Measurements from ENCODE around the gene MORN1. TPM values are rescaled to one million over a fixed set of nuclear protein-coding genes. Genes with fewer than 3 reads are reported as not detected.

MORN1 gene
- total RNA-seq, 4 donors from 2014 or later: 2.8 to 9.6 (median 4.3) TPM

DNA sequence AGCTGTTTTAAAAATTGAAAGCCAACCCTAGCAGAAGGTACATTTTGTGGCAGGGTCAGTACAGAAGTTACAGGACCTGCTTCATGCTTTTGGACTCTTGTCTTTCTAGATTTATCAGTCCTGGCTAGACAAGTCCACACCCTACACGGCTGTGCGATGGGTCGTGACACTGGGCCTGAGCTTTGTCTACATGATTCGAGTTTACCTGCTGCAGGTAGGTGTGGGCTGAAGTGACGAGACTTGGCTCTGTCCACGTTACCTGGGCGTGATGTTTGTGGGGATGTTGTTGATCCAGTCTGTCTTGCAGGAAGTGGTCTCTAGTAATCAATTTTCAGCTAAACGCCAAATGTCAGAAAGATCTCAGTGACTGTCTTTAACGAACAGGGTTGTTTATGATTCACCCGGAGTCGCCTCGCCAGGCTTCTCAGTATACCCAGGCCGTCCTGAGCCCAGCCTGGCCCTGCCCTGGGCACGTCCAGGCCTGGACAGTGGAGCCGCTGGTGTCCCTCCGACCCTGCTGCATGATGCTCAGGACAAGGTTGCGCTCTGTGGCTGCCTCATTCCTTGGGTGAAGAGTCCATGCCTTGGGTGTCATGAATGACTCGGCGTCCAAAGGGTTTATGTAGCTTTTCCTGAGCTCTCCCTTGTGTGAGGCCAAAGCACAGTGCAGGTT lies 5.8 kb upstream of the MORN1 start:
- TF ChIP-seq CTCF (IDR thresholded peaks at IDR 0.05; ENCODE audit: low read depth): no peak

DNA sequence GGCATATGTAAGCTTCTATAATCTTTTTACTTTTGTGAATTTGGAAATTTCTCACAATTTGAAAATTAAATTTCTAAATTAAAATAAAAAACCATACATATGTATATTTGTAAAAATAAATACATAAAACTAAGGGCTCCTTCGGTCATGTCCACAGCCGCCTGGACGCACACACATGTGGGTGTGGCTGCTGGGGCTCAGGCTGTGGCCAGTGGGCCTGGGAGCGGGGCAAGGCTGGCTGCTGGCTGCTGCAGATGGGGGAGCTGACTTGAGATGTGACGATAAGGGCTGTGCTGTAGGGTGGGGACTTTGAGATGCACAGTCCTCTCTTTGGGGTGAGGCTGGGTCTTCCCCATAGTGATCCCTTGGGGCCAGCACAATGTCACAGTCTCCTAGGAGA lies 5.1 kb upstream of the MORN1 start:
- no peak for TF ChIP-seq CTCF (IDR thresholded peaks at IDR 0.05; ENCODE audit: low read depth)

DNA sequence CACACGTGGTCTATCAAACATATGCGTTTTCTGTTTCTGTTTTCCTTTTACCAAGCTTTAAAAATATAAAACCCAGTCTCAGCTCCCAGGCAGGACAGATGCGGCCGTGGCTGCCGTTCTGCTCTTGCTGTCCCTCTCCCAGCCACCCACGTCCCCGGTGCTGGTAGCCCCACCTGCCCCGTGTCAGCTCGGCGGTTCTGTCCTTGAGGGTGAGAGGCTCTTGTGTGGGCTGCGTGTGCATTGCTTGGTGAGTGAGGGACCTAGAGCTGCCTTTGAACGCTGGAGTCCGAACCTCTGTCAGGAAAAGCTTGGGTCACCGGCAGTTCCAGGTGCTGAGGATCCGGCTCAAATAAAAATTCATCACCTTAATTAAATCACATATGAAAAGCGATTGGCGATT lies 4.7 kb upstream of the MORN1 start:
- TF ChIP-seq CTCF (IDR thresholded peaks at IDR 0.05; ENCODE audit: low read depth): no peak

DNA sequence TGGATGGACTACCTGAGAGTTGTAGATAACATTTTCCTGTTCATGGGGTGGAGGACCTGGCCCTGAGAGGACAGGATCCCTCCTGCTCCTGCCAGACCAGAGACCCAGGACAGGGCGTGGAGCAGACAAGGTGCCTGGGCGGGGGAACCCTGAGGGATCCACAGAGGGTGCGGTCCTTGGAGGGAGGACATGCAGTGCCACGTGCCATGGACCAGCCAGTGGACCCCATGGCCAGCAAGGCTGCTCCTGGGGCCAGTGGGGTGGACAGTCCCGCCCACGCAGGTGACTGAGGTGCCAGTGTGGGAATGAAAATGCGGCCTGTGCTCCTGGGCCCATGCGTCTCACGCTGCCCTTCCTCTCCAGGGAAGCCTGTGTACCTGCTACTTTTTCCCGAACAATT lies 3.9 kb upstream of the MORN1 start:
- no peak for TF ChIP-seq CTCF (IDR thresholded peaks at IDR 0.05; ENCODE audit: low read depth)

DNA sequence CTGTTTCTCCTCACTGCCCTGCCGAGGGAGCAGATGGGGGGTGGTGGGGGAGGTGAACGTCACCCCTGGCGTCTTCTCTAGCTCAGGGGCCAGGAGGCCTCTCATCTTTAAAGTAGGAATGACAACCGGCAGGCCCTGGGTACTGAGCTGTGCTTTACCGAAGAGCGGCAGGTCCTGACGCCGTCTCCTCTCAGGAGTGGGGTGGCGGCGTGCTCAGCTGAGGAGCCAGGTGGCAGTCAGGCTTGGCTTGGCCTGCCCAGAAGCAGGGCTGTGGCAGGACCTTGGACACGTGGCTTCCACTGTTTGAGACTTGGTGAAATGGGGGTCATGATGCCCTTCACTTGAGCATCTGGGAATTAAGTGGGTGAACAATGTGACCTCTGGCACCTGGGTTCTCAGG lies 3.4 kb upstream of the MORN1 start:
- no peak for TF ChIP-seq CTCF (IDR thresholded peaks at IDR 0.05; ENCODE audit: low read depth)

DNA sequence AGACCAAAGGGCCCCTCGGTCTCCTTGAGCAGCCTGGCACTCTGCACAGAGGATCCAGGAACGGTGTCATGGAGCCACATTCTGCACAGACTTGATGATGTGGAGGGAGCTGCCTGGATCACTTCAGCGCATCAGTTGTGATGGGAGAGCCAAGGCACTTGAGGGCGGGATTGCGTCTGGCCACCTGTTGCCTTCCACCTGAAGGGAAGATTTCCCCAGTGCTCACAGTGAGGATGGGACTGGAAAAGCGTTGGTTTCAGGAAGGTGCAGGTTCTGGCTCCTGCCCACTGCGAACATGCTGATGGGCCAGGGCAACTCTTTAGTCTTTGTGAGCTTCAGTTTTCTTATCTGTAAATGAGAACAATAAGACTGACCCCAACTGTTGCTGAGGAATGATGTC lies 2.9 kb upstream of the MORN1 start:
- TF ChIP-seq CTCF (IDR thresholded peaks at IDR 0.05; ENCODE audit: low read depth): no peak

DNA sequence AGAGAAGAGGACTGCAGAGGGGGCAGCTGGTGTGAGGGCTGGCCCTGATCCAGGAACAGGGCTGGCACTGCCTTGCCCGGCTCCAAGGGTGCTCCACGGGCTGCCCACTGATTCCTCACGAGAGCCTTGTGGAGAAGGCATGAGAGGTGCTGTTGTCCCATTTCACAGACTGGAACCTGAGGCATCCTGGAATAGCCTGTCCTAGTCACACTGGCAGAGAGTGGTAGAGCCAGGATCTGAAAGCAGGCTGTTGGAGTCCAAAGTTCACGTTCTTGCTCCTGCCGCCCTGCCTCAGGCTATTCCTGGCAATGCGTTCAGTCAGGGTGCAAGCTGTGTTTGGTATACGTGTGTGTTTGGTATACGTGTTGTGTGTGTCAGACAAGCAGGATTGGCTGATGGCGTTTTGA lies 2.1 kb upstream of the MORN1 start:
- no peak for TF ChIP-seq CTCF (IDR thresholded peaks at IDR 0.05; ENCODE audit: low read depth)

Data from subcutaneous adipose tissue (tissue), 4 donors.